NCI-H82 (cell line): ENCODE results near the gene USP17L18.
"Not testable (repeated sequence)": the region's sequence is repeated elsewhere in the genome, so short reads cannot be mapped to it uniquely, and the experiment has no call there.

Source experiments
- DNase-seq: peaks from one replicate; lab custom pipeline; 2025; lab: John Stamatoyannopoulos, UW

The USP17L18 gene, protein sequence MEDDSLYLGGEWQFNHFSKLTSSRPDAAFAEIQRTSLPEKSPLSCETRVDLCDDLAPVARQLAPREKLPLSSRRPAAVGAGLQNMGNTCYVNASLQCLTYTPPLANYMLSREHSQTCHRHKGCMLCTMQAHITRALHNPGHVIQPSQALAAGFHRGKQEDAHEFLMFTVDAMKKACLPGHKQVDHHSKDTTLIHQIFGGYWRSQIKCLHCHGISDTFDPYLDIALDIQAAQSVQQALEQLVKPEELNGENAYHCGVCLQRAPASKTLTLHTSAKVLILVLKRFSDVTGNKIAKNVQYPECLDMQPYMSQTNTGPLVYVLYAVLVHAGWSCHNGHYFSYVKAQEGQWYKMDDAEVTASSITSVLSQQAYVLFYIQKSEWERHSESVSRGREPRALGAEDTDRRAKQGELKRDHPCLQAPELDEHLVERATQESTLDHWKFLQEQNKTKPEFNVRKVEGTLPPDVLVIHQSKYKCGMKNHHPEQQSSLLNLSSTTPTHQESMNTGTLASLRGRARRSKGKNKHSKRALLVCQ

DNA sequence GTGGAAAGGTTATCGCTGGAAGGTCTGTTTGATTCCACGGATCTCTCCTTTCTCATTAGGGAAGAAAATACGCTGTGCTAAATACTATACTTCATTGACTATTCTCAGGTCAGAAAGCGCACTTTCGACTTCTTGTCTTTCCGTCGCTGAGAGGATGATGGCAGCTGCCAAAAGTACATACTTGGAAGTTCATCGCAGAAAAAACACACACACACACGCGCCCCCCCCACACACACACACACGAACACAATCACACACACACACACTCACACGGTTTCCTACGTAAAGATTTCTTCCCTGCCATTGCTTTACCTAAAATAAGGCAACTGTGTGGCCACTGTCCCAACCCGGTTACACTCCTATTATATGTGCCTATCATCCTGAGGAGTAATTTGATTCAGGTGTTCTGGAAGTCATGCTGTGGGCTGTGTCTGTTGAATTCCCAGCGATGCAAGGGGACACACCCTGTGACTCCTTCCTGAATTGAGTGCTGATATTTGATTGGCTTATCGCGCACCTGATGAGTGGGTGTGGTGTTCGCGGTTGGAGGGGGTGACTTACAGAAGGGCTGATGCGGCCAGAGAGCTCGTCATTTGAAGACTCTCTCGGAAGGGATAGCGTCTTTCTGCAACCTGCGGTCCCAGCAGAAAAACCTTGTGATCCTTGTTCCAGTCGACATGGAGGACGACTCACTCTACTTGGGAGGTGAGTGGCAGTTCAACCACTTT is at the start of gene USP17L18:
TSS of gene USP17L18 (plus strand) at position 678 of the 728 bp plus-strand sequence. CDS start at position 678, 0 bp downstream.
- DNase-seq, result not testable (repeated sequence)

DNA sequence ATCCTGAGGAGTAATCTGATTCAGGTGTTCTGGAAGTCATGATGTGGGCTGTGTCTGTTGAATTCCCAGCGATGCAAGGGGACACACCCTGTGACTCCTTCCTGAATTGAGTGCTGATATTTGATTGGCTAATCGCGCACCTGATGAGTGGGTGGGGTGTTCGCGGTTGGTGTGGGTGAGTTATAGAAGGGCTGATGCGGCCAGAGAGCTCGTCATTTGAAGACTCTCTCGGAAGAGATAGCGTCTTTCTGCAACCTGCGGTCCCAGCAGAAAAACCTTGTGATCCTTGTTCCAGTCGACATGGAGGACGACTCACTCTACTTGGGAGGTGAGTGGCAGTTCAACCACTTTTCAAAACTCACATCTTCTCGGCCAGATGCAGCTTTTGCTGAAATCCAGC is 38.1 kb upstream of the USP17L18 start, which contains the start of gene USP17L10:
TSS of gene USP17L10 (plus strand) at position 301 of the 400 bp plus-strand sequence. CDS start at position 301, 0 bp downstream.
- not testable (repeated sequence) for DNase-seq

DNA sequence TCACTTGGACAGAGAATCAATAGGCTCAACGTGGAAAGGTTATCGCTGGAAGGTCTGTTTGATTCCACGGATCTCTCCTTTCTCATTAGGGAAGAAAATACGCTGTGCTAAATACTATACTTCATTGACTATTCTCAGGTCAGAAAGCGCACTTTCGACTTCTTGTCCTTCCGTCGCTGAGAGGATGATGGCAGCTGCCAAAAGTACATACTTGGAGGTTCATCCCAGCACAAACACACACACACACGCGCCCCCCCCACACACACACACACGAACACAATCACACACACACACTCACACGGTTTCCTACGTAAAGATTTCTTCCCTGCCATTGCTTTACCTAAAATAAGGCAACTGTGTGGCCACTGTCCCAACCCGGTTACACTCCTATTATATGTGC is 33.7 kb upstream of the USP17L18 start:
- not testable (repeated sequence) for DNase-seq

DNA sequence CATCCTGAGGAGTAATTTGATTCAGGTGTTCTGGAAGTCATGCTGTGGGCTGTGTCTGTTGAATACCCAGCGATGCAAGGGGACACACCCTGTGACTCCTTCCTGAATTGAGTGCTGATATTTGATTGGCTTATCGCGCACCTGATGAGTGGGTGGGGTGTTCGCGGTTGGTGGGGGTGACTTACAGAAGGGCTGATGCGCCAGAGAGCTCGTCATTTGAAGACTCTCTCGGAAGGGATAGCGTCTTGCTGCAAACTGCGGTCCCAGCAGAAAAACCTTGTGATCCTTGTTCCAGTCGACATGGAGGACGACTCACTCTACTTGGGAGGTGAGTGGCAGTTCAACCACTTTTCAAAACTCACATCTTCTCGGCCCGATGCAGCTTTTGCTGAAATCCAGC is 33.3 kb upstream of the USP17L18 start, which contains the start of gene USP17L11:
TSS of gene USP17L11 (plus strand) at position 301 of the 400 bp plus-strand sequence. CDS start at position 301, 0 bp downstream.
- not testable (repeated sequence) for DNase-seq

DNA sequence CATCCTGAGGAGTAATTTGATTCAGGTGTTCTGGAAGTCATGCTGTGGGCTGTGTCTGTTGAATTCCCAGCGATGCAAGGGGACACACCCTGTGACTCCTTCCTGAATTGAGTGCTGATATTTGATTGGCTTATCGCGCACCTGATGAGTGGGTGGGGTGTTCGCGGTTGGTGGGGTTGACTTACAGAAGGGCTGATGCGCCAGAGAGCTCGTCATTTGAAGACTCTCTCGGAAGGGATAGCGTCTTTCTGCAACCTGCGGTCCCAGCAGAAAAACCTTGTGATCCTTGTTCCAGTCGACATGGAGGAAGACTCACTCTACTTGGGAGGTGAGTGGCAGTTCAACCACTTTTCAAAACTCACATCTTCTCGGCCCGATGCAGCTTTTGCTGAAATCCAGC is 28.6 kb upstream of the USP17L18 start, which contains the start of gene USP17L12:
TSS of gene USP17L12 (plus strand) at position 301 of the 400 bp plus-strand sequence. CDS start at position 301, 0 bp downstream.
- DNase-seq, result not testable (repeated sequence)

DNA sequence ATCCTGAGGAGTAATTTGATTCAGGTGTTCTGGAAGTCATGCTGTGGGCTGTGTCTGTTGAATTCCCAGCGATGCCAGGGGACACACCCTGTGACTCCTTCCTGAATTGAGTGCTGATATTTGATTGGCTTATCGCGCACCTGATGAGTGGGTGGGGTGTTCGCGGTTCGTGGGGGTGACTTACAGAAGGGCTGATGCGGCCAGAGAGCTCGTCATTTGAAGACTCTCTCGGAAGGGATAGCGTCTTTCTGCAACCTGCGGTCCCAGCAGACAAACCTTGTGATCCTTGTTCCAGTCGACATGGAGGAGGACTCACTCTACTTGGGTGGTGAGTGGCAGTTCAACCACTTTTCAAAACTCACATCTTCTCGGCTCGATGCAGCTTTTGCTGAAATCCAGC is 23.8 kb upstream of the USP17L18 start, which contains the start of gene USP17L13:
TSS of gene USP17L13 (plus strand) at position 301 of the 400 bp plus-strand sequence. CDS start at position 301, 0 bp downstream.
- DNase-seq, result not testable (repeated sequence)

DNA sequence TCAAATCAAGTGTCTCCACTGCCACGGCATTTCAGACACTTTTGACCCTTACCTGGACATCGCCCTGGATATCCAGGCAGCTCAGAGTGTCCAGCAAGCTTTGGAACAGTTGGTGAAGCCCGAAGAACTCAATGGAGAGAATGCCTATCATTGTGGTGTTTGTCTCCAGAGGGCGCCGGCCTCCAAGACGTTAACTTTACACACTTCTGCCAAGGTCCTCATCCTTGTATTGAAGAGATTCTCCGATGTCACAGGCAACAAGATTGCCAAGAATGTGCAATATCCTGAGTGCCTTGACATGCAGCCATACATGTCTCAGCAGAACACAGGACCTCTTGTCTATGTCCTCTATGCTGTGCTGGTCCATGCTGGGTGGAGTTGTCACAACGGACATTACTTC is 18.2 kb upstream of the USP17L18 start:
- not testable (repeated sequence) for DNase-seq

DNA sequence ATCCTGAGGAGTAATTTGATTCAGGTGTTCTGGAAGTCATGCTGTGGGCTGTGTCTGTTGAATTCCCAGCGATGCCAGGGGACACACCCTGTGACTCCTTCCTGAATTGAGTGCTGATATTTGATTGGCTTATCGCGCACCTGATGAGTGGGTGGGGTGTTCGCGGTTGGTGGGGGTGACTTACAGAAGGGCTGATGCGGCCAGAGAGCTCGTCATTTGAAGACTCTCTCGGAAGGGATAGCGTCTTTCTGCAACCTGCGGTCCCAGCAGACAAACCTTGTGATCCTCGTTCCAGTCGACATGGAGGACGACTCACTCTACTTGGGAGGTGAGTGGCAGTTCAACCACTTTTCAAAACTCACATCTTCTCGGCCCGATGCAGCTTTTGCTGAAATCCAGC is 14.3 kb upstream of the USP17L18 start, which contains the start of gene USP17L15:
TSS of gene USP17L15 (plus strand) at position 301 of the 400 bp plus-strand sequence. CDS start at position 301, 0 bp downstream.
- not testable (repeated sequence) for DNase-seq

DNA sequence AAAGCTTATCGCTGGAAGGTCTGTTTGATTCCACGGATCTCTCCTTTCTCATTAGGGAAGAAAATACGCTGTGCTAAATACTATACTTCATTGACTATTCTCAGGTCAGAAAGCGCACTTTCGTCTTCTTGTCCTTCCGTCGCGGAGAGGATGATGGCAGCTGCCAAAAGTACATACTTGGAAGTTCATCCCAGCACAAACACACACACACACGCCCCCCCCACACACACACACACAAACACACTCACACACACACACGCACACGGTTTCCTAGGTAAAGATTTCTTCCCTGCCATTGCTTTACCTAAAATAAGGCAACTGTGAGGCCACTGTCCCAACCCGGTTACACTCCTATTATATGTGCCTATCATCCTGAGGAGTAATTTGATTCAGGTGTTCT is 10.0 kb upstream of the USP17L18 start:
- not testable (repeated sequence) for DNase-seq

DNA sequence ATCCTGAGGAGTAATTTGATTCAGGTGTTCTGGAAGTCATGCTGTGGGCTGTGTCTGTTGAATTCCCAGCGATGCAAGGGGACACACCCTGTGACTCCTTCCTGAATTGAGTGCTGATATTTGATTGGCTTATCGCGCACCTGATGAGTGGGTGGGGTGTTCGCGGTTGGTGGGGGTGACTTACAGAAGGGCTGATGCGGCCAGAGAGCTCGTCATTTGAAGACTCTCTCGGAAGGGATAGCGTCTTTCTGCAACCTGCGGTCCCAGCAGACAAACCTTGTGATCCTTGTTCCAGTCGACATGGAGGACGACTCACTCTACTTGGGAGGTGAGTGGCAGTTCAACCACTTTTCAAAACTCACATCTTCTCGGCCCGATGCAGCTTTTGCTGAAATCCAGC is 4.9 kb upstream of the USP17L18 start, which contains the start of gene USP17L17:
TSS of gene USP17L17 (plus strand) at position 301 of the 400 bp plus-strand sequence. CDS start at position 301, 0 bp downstream.
- DNase-seq, result not testable (repeated sequence)

DNA sequence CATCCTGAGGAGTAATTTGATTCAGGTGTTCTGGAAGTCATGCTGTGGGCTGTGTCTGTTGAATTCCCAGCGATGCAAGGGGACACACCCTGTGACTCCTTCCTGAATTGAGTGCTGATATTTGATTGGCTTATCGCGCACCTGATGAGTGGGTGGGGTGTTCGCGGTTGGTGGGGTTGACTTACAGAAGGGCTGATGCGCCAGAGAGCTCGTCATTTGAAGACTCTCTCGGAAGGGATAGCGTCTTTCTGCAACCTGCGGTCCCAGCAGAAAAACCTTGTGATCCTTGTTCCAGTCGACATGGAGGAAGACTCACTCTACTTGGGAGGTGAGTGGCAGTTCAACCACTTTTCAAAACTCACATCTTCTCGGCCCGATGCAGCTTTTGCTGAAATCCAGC is 4.6 kb downstream of the USP17L18 start, which contains the start of gene USP17L19:
TSS of gene USP17L19 (plus strand) at position 301 of the 400 bp plus-strand sequence. CDS start at position 301, 0 bp downstream.
- DNase-seq, result not testable (repeated sequence)

DNA sequence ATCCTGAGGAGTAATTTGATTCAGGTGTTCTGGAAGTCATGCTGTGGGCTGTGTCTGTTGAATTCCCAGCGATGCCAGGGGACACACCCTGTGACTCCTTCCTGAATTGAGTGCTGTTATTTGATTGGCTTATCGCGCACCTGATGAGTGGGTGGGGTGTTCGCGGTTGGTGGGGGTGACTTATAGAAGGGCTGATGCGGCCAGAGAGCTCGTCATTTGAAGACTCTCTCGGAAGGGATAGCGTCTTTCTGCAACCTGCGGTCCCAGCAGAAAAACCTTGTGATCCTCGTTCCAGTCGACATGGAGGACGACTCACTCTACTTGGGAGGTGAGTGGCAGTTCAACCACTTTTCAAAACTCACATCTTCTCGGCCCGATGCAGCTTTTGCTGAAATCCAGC is 9.4 kb downstream of the USP17L18 start, which contains the start of gene USP17L20:
TSS of gene USP17L20 (plus strand) at position 301 of the 400 bp plus-strand sequence. CDS start at position 301, 0 bp downstream.
- DNase-seq, result not testable (repeated sequence)

DNA sequence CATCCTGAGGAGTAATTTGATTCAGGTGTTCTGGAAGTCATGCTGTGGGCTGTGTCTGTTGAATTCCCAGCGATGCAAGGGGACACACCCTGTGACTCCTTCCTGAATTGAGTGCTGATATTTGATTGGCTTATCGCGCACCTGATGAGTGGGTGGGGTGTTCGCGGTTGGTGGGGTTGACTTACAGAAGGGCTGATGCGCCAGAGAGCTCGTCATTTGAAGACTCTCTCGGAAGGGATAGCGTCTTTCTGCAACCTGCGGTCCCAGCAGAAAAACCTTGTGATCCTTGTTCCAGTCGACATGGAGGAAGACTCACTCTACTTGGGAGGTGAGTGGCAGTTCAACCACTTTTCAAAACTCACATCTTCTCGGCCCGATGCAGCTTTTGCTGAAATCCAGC is 14.1 kb downstream of the USP17L18 start, which contains the start of gene USP17L21:
TSS of gene USP17L21 (plus strand) at position 301 of the 400 bp plus-strand sequence. CDS start at position 301, 0 bp downstream.
- not testable (repeated sequence) for DNase-seq

DNA sequence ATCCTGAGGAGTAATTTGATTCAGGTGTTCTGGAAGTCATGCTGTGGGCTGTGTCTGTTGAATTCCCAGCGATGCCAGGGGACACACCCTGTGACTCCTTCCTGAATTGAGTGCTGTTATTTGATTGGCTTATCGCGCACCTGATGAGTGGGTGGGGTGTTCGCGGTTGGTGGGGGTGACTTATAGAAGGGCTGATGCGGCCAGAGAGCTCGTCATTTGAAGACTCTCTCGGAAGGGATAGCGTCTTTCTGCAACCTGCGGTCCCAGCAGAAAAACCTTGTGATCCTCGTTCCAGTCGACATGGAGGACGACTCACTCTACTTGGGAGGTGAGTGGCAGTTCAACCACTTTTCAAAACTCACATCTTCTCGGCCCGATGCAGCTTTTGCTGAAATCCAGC is 18.9 kb downstream of the USP17L18 start, which contains the start of gene USP17L22:
TSS of gene USP17L22 (plus strand) at position 301 of the 400 bp plus-strand sequence. CDS start at position 301, 0 bp downstream.
- DNase-seq, result not testable (repeated sequence)

DNA sequence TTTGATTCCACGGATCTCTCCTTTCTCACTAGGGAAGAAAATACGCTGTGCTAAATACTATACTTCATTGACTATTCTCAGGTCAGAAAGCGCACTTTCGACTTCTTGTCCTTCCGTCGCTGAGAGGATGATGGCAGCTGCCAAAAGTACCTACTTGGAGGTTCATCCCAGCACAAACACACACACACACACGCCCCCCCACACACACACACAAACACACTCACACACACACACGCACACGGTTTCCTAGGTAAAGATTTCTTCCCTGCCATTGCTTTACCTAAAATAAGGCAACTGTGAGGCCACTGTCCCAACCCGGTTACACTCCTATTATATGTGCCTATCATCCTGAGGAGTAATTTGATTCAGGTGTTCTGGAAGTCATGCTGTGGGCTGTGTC is 23.3 kb downstream of the USP17L18 start:
- not testable (repeated sequence) for DNase-seq
